ENCODE results near the gene EEPD1. TPM values are rescaled to one million over a fixed set of nuclear protein-coding genes. Genes with fewer than 3 reads are reported as not detected.
A peak's percentile ranks its signal among the peaks of the same experiment; 100 is the strongest.

EEPD1 gene
- total RNA-seq, 1 donor, result 9.0 TPM

GRCh38 chr7:36284456-36285090, 131.5 kb downstream of the EEPD1 start:
- no peaks in the 10 kb centered on the region for H4K20me1 ChIP-seq (ENCODE audit: insufficient read depth, low read length)
- DNase-seq (ENCODE audit: insufficient read length, low spot score, missing footprints), result peak; percentile 31
- peaks cover 23% of the 10 kb centered on the region for H3K4me1 ChIP-seq (ENCODE audit: insufficient read depth, low read length)
- H3K27me3 ChIP-seq (ENCODE audit: insufficient read depth, low read length), result no peaks in the 10 kb centered on the region
- H3K79me2 ChIP-seq (ENCODE audit: insufficient read depth, low read length), result no peaks in the 10 kb centered on the region
- H3K4me3 ChIP-seq (ENCODE audit: insufficient read depth, low read length), result no peak overlapping the region
- H3K36me3 ChIP-seq (ENCODE audit: insufficient read depth, low read length), result no peaks in the 10 kb centered on the region
- H2AFZ ChIP-seq (ENCODE audit: low read length), result no peak overlapping the region
- no peak overlapping the region for H3K27ac ChIP-seq (ENCODE audit: low read depth, low read length)
- no peak overlapping the region for H3K4me2 ChIP-seq (ENCODE audit: insufficient read depth, low read length)
- H3K9me3 ChIP-seq (ENCODE audit: low read depth, low read length), result no peaks in the 10 kb centered on the region
- no peak for TF ChIP-seq CTCF (IDR thresholded peaks at IDR 0.05; ENCODE audit: extremely low read depth, low read depth, low read length)

- H2AFZ ChIP-seq (ENCODE audit: low read length), result no peak overlapping the region
- TF ChIP-seq CTCF (IDR thresholded peaks at IDR 0.05; ENCODE audit: extremely low read depth, low read depth, low read length), result no peak
- no peaks in the 10 kb centered on the region for H4K20me1 ChIP-seq (ENCODE audit: insufficient read depth, low read length)
- H3K4me3 ChIP-seq (ENCODE audit: insufficient read depth, low read length), result no peak overlapping the region
- no peaks in the 10 kb centered on the region for H3K27me3 ChIP-seq (ENCODE audit: insufficient read depth, low read length)
- peaks cover 22% of the 10 kb centered on the region for H3K4me1 ChIP-seq (ENCODE audit: insufficient read depth, low read length)
- H3K36me3 ChIP-seq (ENCODE audit: insufficient read depth, low read length), result no peaks in the 10 kb centered on the region
- H3K9me3 ChIP-seq (ENCODE audit: low read depth, low read length), result no peaks in the 10 kb centered on the region
- no peak overlapping the region for H3K4me2 ChIP-seq (ENCODE audit: insufficient read depth, low read length)
- no peaks in the 10 kb centered on the region for H3K79me2 ChIP-seq (ENCODE audit: insufficient read depth, low read length)
- peak; percentile 51 for DNase-seq (ENCODE audit: insufficient read length, low spot score, missing footprints)
- no peak overlapping the region for H3K27ac ChIP-seq (ENCODE audit: low read depth, low read length)
Observed at GRCh38 chr7:36285276-36285675, 132.2 kb downstream of the EEPD1 start.

- no peaks in the 10 kb centered on the region for H3K36me3 ChIP-seq (ENCODE audit: insufficient read depth, low read length)
- H3K27ac ChIP-seq (ENCODE audit: low read depth, low read length), result no peak overlapping the region
- H2AFZ ChIP-seq (ENCODE audit: low read length), result no peak overlapping the region
- no peaks in the 10 kb centered on the region for H3K9me3 ChIP-seq (ENCODE audit: low read depth, low read length)
- H3K4me1 ChIP-seq (ENCODE audit: insufficient read depth, low read length), result peaks cover 13% of the 10 kb centered on the region
- H4K20me1 ChIP-seq (ENCODE audit: insufficient read depth, low read length), result no peaks in the 10 kb centered on the region
- DNase-seq (ENCODE audit: insufficient read length, low spot score, missing footprints), result no peak
- no peaks in the 10 kb centered on the region for H3K27me3 ChIP-seq (ENCODE audit: insufficient read depth, low read length)
- no peak overlapping the region for H3K4me3 ChIP-seq (ENCODE audit: insufficient read depth, low read length)
- no peaks in the 10 kb centered on the region for H3K79me2 ChIP-seq (ENCODE audit: insufficient read depth, low read length)
- no peak for TF ChIP-seq CTCF (IDR thresholded peaks at IDR 0.05; ENCODE audit: extremely low read depth, low read depth, low read length)
- H3K4me2 ChIP-seq (ENCODE audit: insufficient read depth, low read length), result no peak overlapping the region
Observed at GRCh38 chr7:36286226-36286625, 133.2 kb downstream of the EEPD1 start.

- H3K4me2 ChIP-seq (ENCODE audit: insufficient read depth, low read length), result no peak overlapping the region
- no peaks in the 10 kb centered on the region for H3K9me3 ChIP-seq (ENCODE audit: low read depth, low read length)
- no peak overlapping the region for H2AFZ ChIP-seq (ENCODE audit: low read length)
- H3K4me3 ChIP-seq (ENCODE audit: insufficient read depth, low read length), result no peak overlapping the region
- TF ChIP-seq CTCF (IDR thresholded peaks at IDR 0.05; ENCODE audit: extremely low read depth, low read depth, low read length), result no peak
- peak; percentile 46 for DNase-seq (ENCODE audit: insufficient read length, low spot score, missing footprints)
- no peaks in the 10 kb centered on the region for H3K27me3 ChIP-seq (ENCODE audit: insufficient read depth, low read length)
- H3K4me1 ChIP-seq (ENCODE audit: insufficient read depth, low read length), result peaks cover 9% of the 10 kb centered on the region
- H4K20me1 ChIP-seq (ENCODE audit: insufficient read depth, low read length), result no peaks in the 10 kb centered on the region
- H3K79me2 ChIP-seq (ENCODE audit: insufficient read depth, low read length), result no peaks in the 10 kb centered on the region
- H3K36me3 ChIP-seq (ENCODE audit: insufficient read depth, low read length), result no peaks in the 10 kb centered on the region
- H3K27ac ChIP-seq (ENCODE audit: low read depth, low read length), result no peak overlapping the region
Observed at GRCh38 chr7:36286688-36287087, 133.6 kb downstream of the EEPD1 start.
